HEK293T (cell line): ENCODE data around the gene KRT20.
"Not testable (repeated sequence)": the region's sequence is repeated elsewhere in the genome, so short reads cannot be mapped to it uniquely, and the experiment has no call there.

Experiments
- CTCF ChIA-PET: fragments of 350-600 bp; formaldehyde crosslinking; extraction: SDS; loops from one replicate; lab custom pipeline; 2021; ENCODE audit warnings: antibody characterized with exemption, inconsistent platforms; lab: Yijun Ruan, JAX
- POLR2A ChIA-PET: fragments of 350-600 bp; formaldehyde crosslinking; extraction: SDS; loops from one replicate; lab custom pipeline; 2020; ENCODE audit warnings: antibody characterized with exemption, inconsistent platforms; lab: Yijun Ruan, JAX
- DNase-seq: peaks from one replicate; pipeline ENCODE4 v3.0.0; 2012; ENCODE audit warnings: mixed read lengths; ENCODE audit errors: extremely low spot score
- ARNT ChIP-seq: fragments of 450-650 bp; IDR thresholded peaks from 2 replicates; pipeline ENCODE4 v1.6.1; 2017; ENCODE audit warnings: mild to moderate bottlenecking
- BHLHE40 ChIP-seq: fragments of 450-650 bp; IDR thresholded peaks from 2 replicates; pipeline ENCODE4 v1.6.1; 2016; ENCODE audit warnings: mild to moderate bottlenecking, moderate library complexity, borderline replicate concordance
- CTBP1 ChIP-seq: fragments of 450-650 bp; IDR thresholded peaks from 2 replicates; pipeline ENCODE4 v1.6.1; 2016; ENCODE audit warnings: borderline replicate concordance
- ELF4 ChIP-seq: fragments of 450-650 bp; IDR thresholded peaks from 2 replicates; pipeline ENCODE4 v1.6.1; 2017; ENCODE audit warnings: antibody characterized with exemption
- FOXA1 ChIP-seq: fragments of 450-650 bp; IDR thresholded peaks from 2 replicates; pipeline ENCODE4 v1.6.1; 2016; ENCODE audit warnings: mild to moderate bottlenecking
- FOXK2 ChIP-seq: fragments of 450-650 bp; IDR thresholded peaks from 2 replicates; pipeline ENCODE4 v1.6.1; 2016; ENCODE audit warnings: mild to moderate bottlenecking
- FOXM1 ChIP-seq: fragments of 450-650 bp; IDR thresholded peaks from 2 replicates; pipeline ENCODE4 v1.6.1; 2017; ENCODE audit warnings: mild to moderate bottlenecking, borderline replicate concordance
- HDGF ChIP-seq: fragments of 450-650 bp; IDR thresholded peaks from 2 replicates; pipeline ENCODE4 v1.6.1; 2017; ENCODE audit warnings: antibody characterized with exemption, borderline replicate concordance
- L3MBTL2 ChIP-seq: fragments of 450-650 bp; conservative IDR thresholded peaks from 2 replicates; pipeline ENCODE4 v1.6.1; 2016; ENCODE audit warnings: mild to moderate bottlenecking
- LEF1 ChIP-seq: fragments of 450-650 bp; IDR thresholded peaks from 2 replicates; pipeline ENCODE4 v1.6.1; 2017; ENCODE audit warnings: mild to moderate bottlenecking, borderline replicate concordance
- NFRKB ChIP-seq: fragments of 450-650 bp; IDR thresholded peaks from 2 replicates; pipeline ENCODE4 v1.6.1; 2016; ENCODE audit warnings: mild to moderate bottlenecking, moderate library complexity
- PKNOX1 ChIP-seq: fragments of 450-650 bp; IDR thresholded peaks from 2 replicates; pipeline ENCODE4 v1.6.1; 2016
- SP1 ChIP-seq: fragments of 450-650 bp; IDR thresholded peaks from 2 replicates; pipeline ENCODE4 v1.6.1; 2017
- SUZ12 ChIP-seq: fragments of 450-650 bp; IDR thresholded peaks from 2 replicates; pipeline ENCODE4 v1.6.1; 2016; ENCODE audit warnings: mild to moderate bottlenecking
- TARDBP ChIP-seq: fragments of 450-650 bp; IDR thresholded peaks from 2 replicates; pipeline ENCODE4 v1.6.1; 2016
- ZNF384 ChIP-seq: fragments of 450-650 bp; IDR thresholded peaks from 2 replicates; pipeline ENCODE4 v1.6.1; 2016

Gene KRT20

GRCh38 chr17:40884708-40885512 lies at the start of gene KRT20:
TSS of gene KRT20 (minus strand) at chr17:40885242. CDS start at chr17:40885185, 57 bp downstream.
- POLR2A ChIA-PET, result no interaction called here
- CTCF ChIA-PET, result interaction anchor here (0.6 to 3.0 kb wide), 4 partner anchors 17 to 664 kb away, joined by 3 to 7 read pairs (median 4); no protein-coding TSS in a partner anchor
- DNase-seq, result no peak

GRCh38 chr17:40932608-40933007 lies 47.6 kb upstream of the KRT20 start:
- CTCF ChIA-PET, result interaction anchor here (0.5 to 0.6 kb wide), 2 partner anchors 259 to 474 kb away, joined by 3 to 4 read pairs; no protein-coding TSS in a partner anchor

More at GRCh38 chr17:40884708-40885512, at the start of gene KRT20:
- TF ChIP-seq ZNF384 (peak; percentile 57; the same call in 1 of the 2 replicates), ELF4 (no peak)

GRCh38 chr17:40931311-40931710 lies 46.3 kb upstream of the KRT20 start:
- CTCF ChIA-PET, result interaction anchor here (0.7 kb wide), 1 partner anchor 79 kb away, joined by 3 read pairs; no protein-coding TSS in a partner anchor
- DNase-seq, result no peak
- TF ChIP-seq FOXA1, result no peak
- no peak for TF ChIP-seq TARDBP
- no peak for TF ChIP-seq SUZ12
- no peak for TF ChIP-seq LEF1
- TF ChIP-seq HDGF, result no peak
- no peak for TF ChIP-seq NFRKB
- no peak for TF ChIP-seq CTBP1
- no peak for TF ChIP-seq SP1
- no peak for TF ChIP-seq FOXK2
- TF ChIP-seq BHLHE40, result no peak
- no peak for TF ChIP-seq ZNF384
- TF ChIP-seq L3MBTL2, result no peak
- no peak for TF ChIP-seq FOXM1
- no peak for TF ChIP-seq ARNT
- TF ChIP-seq ELF4, result no peak
- no peak for TF ChIP-seq PKNOX1
- POLR2A ChIA-PET, result no interaction called here

More at GRCh38 chr17:40932608-40933007, 47.6 kb upstream of the KRT20 start:
- DNase-seq, result no peak
- POLR2A ChIA-PET, result no interaction called here
- TF ChIP-seq ELF4 (no peak), ZNF384 (no peak), FOXM1 (no peak), PKNOX1 (no peak), NFRKB (no peak), L3MBTL2 (no peak), BHLHE40 (no peak), LEF1 (no peak), HDGF (no peak), TARDBP (no peak), FOXK2 (no peak), FOXA1 (no peak), SUZ12 (no peak), CTBP1 (no peak)

- TF ChIP-seq FOXK2 (no peak), BHLHE40 (no peak), L3MBTL2 (no peak), ELF4 (no peak), ARNT (no peak), TARDBP (no peak), SP1 (no peak), FOXA1 (no peak), SUZ12 (no peak), PKNOX1 (no peak), CTBP1 (no peak), ZNF384 (no peak), NFRKB (no peak), FOXM1 (no peak), LEF1 (no peak), HDGF (no peak)
- ChIA-PET POLR2A (no interaction called here), CTCF (interaction anchor here (0.6 kb wide), 1 partner anchor 999 kb away, joined by 3 read pairs; the partner anchor contains the start of gene ORMDL3)
- DNase-seq, result no peak
Observed at GRCh38 chr17:40926341-40926740, 41.3 kb upstream of the KRT20 start.

GRCh38 chr17:40922239-40922638 lies 37.2 kb upstream of the KRT20 start:
- ChIA-PET CTCF (interaction anchor here (0.5 kb wide), 1 partner anchor 139 kb away, joined by 3 read pairs; no protein-coding TSS in a partner anchor), POLR2A (no interaction called here)
- DNase-seq, result no peak
- TF ChIP-seq SUZ12 (no peak), FOXM1 (no peak), LEF1 (no peak), FOXK2 (no peak), L3MBTL2 (no peak), BHLHE40 (no peak), FOXA1 (no peak), ZNF384 (no peak)

- no peak for DNase-seq
- CTCF ChIA-PET, result no interaction called here
- POLR2A ChIA-PET, result no interaction called here
- TF ChIP-seq PKNOX1 (no peak), LEF1 (no peak), ARNT (no peak), HDGF (no peak), SP1 (no peak), SUZ12 (no peak), NFRKB (no peak), ELF4 (no peak)
Observed at GRCh38 chr17:40921026-40921425, 36.0 kb upstream of the KRT20 start.

- DNase-seq, CTCF ChIA-PET, POLR2A ChIA-PET: not testable (repeated sequence)
Observed at GRCh38 chr17:40917116-40917515, 32.1 kb upstream of the KRT20 start.
